Measurements from ENCODE around the gene HORMAD2. TPM values are rescaled to one million over a fixed set of nuclear protein-coding genes. Genes with fewer than 3 reads are reported as not detected.

The HORMAD2 gene
- total RNA-seq, 1 experiment from 2014 or later: not detected

DNA sequence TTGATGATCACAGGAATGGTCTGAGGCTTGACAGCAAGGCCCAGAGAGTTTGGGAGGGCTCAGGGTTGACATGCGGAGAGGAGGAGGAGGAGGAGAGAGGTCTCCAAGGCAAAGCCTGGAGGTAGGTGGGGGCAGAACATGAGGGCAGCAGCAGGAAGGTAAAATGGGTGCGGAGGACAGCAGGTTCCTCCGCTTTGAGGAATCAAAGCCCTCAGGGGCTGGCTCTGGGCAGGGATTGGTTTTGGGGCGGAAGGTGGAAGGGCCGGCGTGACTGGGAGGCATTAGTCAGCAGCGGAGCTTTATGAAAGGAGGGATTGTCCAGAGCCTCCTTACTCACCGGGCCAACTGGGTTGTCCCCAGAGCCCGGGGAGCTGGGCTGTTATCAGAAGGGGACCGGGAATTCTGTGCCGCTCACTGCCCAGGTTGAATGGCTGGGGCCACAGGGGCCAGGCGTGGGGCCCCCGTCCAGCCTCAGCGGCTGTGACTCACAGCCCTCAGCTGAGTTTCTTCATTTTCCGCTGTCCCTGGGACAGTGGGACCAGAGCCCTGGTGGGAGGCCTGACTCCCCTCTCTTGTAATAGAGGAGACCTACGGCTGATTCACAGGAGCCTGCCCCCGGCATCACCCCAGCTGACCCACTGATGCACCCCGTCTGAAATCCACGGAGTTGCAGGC lies 130.1 kb downstream of the HORMAD2 start:
- intact Hi-C loops (cut with micrococcal nuclease; ENCODE audit: unreplicated experiment): no loop called here
- POLR2A ChIA-PET (ENCODE audit: low non-redundant PET): no interaction called here
- DNase-seq (ENCODE audit: low spot score): no peak
- TF ChIP-seq CTCF (conservative IDR thresholded peaks at IDR 0.05; ENCODE audit: low read depth, low read length) (no peak), EZH2 (IDR thresholded peaks at IDR 0.05; ENCODE audit: borderline replicate concordance, low read depth, low read length, poor library complexity, severe bottlenecking) (no peak)
- Histone ChIP-seq H3K27ac (ENCODE audit: low read depth, low read length, poor library complexity, severe bottlenecking) (no peak overlapping the region), H3K9me3 (ENCODE audit: low read depth, low read length, poor library complexity, severe bottlenecking) (no peaks in the 10 kb centered on the region), H3K4me1 (ENCODE audit: insufficient read depth, low read length, poor library complexity, severe bottlenecking) (no peaks in the 10 kb centered on the region), H3K27me3 (replicated peaks; ENCODE audit: insufficient read depth, low read depth, low read length, poor library complexity) (no peaks in the 10 kb centered on the region), H3K4me3 (ENCODE audit: low read depth, low read length, poor library complexity, severe bottlenecking) (no peak overlapping the region), H3K36me3 (ENCODE audit: insufficient read depth, low read length, poor library complexity, severe bottlenecking) (no peaks in the 10 kb centered on the region)
- CTCF ChIA-PET: no interaction called here
- no TSS peak for BruUV-seq (replicated peaks)

DNA sequence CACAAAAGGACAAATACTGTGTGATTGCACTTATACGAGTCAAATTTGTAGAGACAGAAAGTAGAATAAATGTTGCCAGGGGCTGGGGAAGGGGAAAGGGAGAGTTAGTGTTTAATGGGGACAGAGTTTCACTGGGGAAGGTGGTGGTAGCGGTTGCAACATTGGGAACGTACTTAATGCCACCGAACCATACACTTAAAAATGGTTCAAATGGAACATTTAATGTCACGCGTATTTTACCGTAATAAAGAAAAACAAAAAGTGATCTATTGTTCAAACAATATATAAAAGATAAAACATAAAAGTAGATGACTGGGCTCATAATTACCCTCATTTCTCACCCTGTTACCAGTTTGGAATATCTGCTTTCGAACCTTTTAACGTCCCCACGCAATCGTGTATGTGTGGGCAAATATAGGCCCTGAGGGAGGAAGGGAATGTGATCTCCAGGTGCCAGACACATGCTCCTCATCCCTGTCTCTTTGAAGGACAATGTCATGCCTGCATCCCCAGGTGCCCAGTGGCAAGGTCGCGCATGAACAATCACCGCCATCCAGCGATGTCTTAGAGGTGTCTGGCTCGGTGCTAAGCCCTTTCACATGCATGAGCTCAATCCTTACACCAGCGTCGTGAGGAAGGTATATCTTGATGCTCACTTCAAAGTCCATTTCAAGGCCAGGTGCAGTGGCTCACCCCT lies 131.0 kb downstream of the HORMAD2 start:
- H3K4me3 ChIP-seq (ENCODE audit: low read depth, low read length, poor library complexity, severe bottlenecking): no peak overlapping the region
- TF ChIP-seq CTCF (conservative IDR thresholded peaks at IDR 0.05; ENCODE audit: low read depth, low read length) (no peak), EZH2 (IDR thresholded peaks at IDR 0.05; ENCODE audit: borderline replicate concordance, low read depth, low read length, poor library complexity, severe bottlenecking) (no peak)
- H3K4me1 ChIP-seq (ENCODE audit: insufficient read depth, low read length, poor library complexity, severe bottlenecking): no peaks in the 10 kb centered on the region
- DNase-seq (ENCODE audit: low spot score): no peak
- H3K27me3 ChIP-seq (replicated peaks; ENCODE audit: insufficient read depth, low read depth, low read length, poor library complexity): no peaks in the 10 kb centered on the region
- CTCF ChIA-PET: no interaction called here
- H3K9me3 ChIP-seq (ENCODE audit: low read depth, low read length, poor library complexity, severe bottlenecking): no peaks in the 10 kb centered on the region
- H3K36me3 ChIP-seq (ENCODE audit: insufficient read depth, low read length, poor library complexity, severe bottlenecking): no peaks in the 10 kb centered on the region
- no peak overlapping the region for H3K27ac ChIP-seq (ENCODE audit: low read depth, low read length, poor library complexity, severe bottlenecking)
- POLR2A ChIA-PET (ENCODE audit: low non-redundant PET): no interaction called here
- no TSS peak for BruUV-seq (replicated peaks)
- intact Hi-C loops (cut with micrococcal nuclease; ENCODE audit: unreplicated experiment): no loop called here

GRCh38 chr22:30212363-30212995 lies 132.2 kb downstream of the HORMAD2 start:
- Histone ChIP-seq H3K4me3 (ENCODE audit: low read depth, low read length, poor library complexity, severe bottlenecking) (no peak overlapping the region), H3K9me3 (ENCODE audit: low read depth, low read length, poor library complexity, severe bottlenecking) (no peaks in the 10 kb centered on the region), H3K27ac (ENCODE audit: low read depth, low read length, poor library complexity, severe bottlenecking) (no peak overlapping the region), H3K36me3 (ENCODE audit: insufficient read depth, low read length, poor library complexity, severe bottlenecking) (no peaks in the 10 kb centered on the region), H3K4me1 (ENCODE audit: insufficient read depth, low read length, poor library complexity, severe bottlenecking) (no peaks in the 10 kb centered on the region), H3K27me3 (replicated peaks; ENCODE audit: insufficient read depth, low read depth, low read length, poor library complexity) (no peaks in the 10 kb centered on the region)
- intact Hi-C loops (cut with micrococcal nuclease; ENCODE audit: unreplicated experiment): no loop called here
- TF ChIP-seq EZH2 (IDR thresholded peaks at IDR 0.05; ENCODE audit: borderline replicate concordance, low read depth, low read length, poor library complexity, severe bottlenecking): no peak
- TF ChIP-seq CTCF (conservative IDR thresholded peaks at IDR 0.05; ENCODE audit: low read depth, low read length): no peak
- no peak for DNase-seq (ENCODE audit: low spot score)
- CTCF ChIA-PET: no interaction called here
- BruUV-seq (replicated peaks): no TSS peak
- POLR2A ChIA-PET (ENCODE audit: low non-redundant PET): no interaction called here
